Heart left ventricle (tissue), 13 donors: ENCODE results near the gene SLC10A6.

ENCODE experiments used
- POLR2A ChIP-seq, 2 donors: fragments of 450-650 bp; IDR thresholded peaks; one replicate each; pipeline ENCODE4 v1.6.1; 2017; ENCODE audit warnings: antibody characterized with exemption in 2 of 2, mild to moderate bottlenecking in 2 of 2, moderate library complexity in 2 of 2
- TF ChIP-seq, protein P1 (sequence below), 12 donors: fragments of 200-600 bp; sonication (generic) in 4 of 12; IDR thresholded peaks; one replicate each; pipeline versions ENCODE4 v1.5.0 to v1.8.0; 2018 to 2022; ENCODE audit warnings: antibody characterized with exemption in 12 of 12, mild to moderate bottlenecking in 5 of 12
- donor health status: ischemic (EF 13 %, LVEDD 7.1; RV severe dilation, severe dysfunction).
- donor health status: DM: no; HTN: yes; CAD: no.
- donor health status: DM: no; HTN: no; CAD: no.
- donor health status: ischemic (EF 25% LVEDD 6.9; RV normal size, moderate dysfunction).
- donor health status: ischemic (EF 25% LVEDD 5.7; RV mildly dilated, moderate dysfunction).
- donor health status: ischemic (EF 35%, LVEDD 5.7; RV mildly dilated, moderate dysfunction).
- donor health status: nonischemic (EF 11% LVEDD 7.7; RV severe dilation, severe dysfunction).
- donor health status: DM: yes; HTN: yes; CAD: no.
- donor health status: PGD.
- donor health status: ischemic (EF 29% LVEDD 5.4; RV normal size, mild dysfunction).
- donor health status: nonischemic (EF 23%, LVEDD 6.1; RV moderate dilation, normal function).

DNA sequence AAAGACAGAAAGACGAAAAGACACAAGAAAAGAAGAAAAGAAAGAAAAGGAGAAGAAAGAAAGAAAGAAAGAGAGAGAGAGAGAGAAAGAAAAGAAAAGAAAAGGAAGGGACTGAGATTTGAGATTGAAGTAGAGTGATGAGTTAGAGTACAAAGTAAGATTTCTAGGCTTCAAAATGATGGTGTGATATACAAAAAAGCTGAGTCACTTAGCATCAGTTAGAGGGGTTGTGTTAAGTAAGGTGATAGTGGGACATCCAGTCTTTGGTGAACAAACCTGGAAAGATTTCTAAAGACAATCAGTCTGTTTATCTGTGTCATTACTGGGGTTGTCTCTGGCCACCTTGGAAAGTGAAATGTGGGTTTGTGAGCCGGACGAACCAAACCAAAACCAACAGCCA, 13.5 kb downstream of the SLC10A6 start:
- TF ChIP-seq POLR2A (IDR thresholded peaks at IDR 0.05) = no peak
- TF ChIP-seq, protein P1, sequence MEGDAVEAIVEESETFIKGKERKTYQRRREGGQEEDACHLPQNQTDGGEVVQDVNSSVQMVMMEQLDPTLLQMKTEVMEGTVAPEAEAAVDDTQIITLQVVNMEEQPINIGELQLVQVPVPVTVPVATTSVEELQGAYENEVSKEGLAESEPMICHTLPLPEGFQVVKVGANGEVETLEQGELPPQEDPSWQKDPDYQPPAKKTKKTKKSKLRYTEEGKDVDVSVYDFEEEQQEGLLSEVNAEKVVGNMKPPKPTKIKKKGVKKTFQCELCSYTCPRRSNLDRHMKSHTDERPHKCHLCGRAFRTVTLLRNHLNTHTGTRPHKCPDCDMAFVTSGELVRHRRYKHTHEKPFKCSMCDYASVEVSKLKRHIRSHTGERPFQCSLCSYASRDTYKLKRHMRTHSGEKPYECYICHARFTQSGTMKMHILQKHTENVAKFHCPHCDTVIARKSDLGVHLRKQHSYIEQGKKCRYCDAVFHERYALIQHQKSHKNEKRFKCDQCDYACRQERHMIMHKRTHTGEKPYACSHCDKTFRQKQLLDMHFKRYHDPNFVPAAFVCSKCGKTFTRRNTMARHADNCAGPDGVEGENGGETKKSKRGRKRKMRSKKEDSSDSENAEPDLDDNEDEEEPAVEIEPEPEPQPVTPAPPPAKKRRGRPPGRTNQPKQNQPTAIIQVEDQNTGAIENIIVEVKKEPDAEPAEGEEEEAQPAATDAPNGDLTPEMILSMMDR (IDR thresholded peaks at IDR 0.05) = no peak
